SH-SY5Y (cell line): ENCODE data around the gene TRMT1L.

Source experiments
- GATA2 ChIP-seq: IDR thresholded peaks from 2 replicates; pipeline ENCODE4 v1.6.1; 2011; ENCODE audit warnings: mild to moderate bottlenecking, low read depth, low read length
- GATA3 ChIP-seq: IDR thresholded peaks from 2 replicates; pipeline ENCODE4 v1.6.1; 2011; ENCODE audit warnings: low read depth, mild to moderate bottlenecking, low read length, moderate library complexity

DNA sequence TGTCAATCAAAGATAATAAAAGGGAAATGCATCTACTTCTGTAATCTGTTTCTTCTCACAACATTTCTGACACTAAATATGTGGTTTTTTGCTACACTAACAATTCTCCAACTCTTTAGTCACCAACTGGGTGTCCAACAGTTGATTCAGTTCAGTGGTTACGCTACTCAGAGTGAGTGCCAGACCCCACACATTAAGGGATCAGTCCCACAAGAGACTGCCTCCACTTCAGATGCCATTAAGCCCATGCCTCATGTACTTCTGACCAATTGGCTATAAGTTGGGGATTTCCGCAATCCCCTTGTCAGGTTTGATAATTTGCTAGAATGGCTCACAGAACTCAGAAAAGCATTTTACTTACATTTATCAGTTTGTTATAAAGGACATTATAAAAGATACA is 83.0 kb downstream of the TRMT1L start:
- no peak for TF ChIP-seq GATA2
- no peak for TF ChIP-seq GATA3
